Skeletal muscle satellite cell (primary cell): ENCODE measurements around the gene MRPL12.

ENCODE experiments used
- H3K27me3 ChIP-seq: 2 replicates; pipeline ENCODE4 v1.7.0; 2013; ENCODE audit warnings: low read length; ENCODE audit not compliant: control insufficient read depth, insufficient read depth
- H3K36me3 ChIP-seq: 2 replicates; pipeline ENCODE4 v1.7.0; 2013; ENCODE audit warnings: mild to moderate bottlenecking, control low read depth, low read length; ENCODE audit not compliant: insufficient read depth
- H3K4me1 ChIP-seq: 2 replicates; pipeline ENCODE4 v1.7.0; 2013; ENCODE audit warnings: low read length; ENCODE audit not compliant: control insufficient read depth, insufficient read depth
- H3K4me2 ChIP-seq: 2 replicates; pipeline ENCODE4 v1.7.0; 2013; ENCODE audit warnings: mild to moderate bottlenecking, low read length
- H3K4me3 ChIP-seq: 2 replicates; pipeline ENCODE4 v1.7.0; 2013; ENCODE audit warnings: low read length
- H3K9ac ChIP-seq: 2 replicates; pipeline ENCODE4 v1.7.0; 2013; ENCODE audit warnings: mild to moderate bottlenecking, low read depth, low read length, moderate library complexity
- H3K9me3 ChIP-seq: replicated peaks from 2 replicates; pipeline ENCODE4 v1.7.0; 2013; ENCODE audit warnings: mild to moderate bottlenecking, control low read depth, low read length

MRPL12 gene

DNA sequence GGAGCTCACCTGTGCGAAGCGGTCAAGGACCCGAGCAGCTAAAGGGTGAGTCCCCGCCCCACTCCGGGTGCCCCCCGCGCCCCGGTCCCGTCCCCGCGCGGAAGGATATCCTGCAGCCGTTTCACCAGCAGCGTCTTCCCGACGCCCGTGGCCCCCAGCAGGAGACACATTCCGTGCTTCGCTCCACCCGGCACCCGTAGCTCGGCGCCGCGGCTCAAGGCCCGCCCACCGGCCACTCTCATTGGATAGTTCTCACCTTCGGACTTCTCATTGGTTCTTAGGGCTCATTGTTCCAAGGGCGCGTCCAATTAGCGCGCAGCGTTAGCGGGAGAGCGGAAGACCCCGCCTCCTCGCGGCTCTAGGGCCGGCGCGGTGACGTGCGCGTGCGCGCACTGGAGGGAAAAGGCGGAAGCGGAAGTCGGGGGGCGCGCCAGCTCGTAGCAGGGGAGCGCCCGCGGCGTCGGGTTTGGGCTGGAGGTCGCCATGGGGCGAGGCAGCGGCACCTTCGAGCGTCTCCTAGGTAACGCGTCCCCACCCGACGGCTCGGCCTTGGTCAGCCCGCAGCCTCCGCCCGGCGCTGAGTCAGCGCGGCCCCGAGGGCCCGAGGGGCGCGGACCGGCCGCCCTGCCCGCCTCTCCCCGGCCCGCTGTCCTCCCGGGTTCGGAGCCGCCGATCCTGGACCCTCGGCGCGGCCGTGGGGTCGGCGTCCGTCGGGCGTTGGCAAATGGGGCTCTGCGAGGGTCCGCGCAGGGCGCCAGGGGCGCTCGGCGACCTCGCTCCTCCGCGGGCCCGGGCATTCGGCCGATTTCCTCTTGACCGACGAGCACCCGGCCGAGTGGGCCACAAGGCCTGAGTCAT is 19.4 kb upstream of the MRPL12 start, which contains the start of the genes ARL16 and HGS:
Gene ARL16, minus strand, starts transcription at position 214 of the 858 bp plus-strand sequence. Its CDS starts 44 bp downstream, at position 170.
Gene HGS, plus strand, starts transcription at position 428 of the 858 bp plus-strand sequence. Its CDS starts 56 bp downstream, at position 484.
- no peaks in the 10 kb centered on the region for H3K27me3 ChIP-seq
- peak within 1 kb of the TSS; percentile 95 for H3K4me2 ChIP-seq
- H3K4me3 ChIP-seq, result peak within 1 kb of the TSS; percentile 86
- H3K9ac ChIP-seq, result peak within 1 kb of the TSS; percentile 98
- peaks cover 32% of the 10 kb centered on the region for H3K4me1 ChIP-seq
- H3K36me3 ChIP-seq, result peaks cover 52% of the 10 kb centered on the region
- no peaks in the 10 kb centered on the region for H3K9me3 ChIP-seq

- H3K36me3 ChIP-seq, result peaks cover 59% of the 10 kb centered on the region
- H3K27me3 ChIP-seq, result no peaks in the 10 kb centered on the region
- H3K4me1 ChIP-seq, result peaks cover 32% of the 10 kb centered on the region
- H3K9me3 ChIP-seq, result no peaks in the 10 kb centered on the region
- H3K4me2 ChIP-seq, result peak overlapping the region; percentile 95
- peak overlapping the region; percentile 77 for H3K4me3 ChIP-seq
- H3K9ac ChIP-seq, result peak overlapping the region; percentile 98
Measured at GRCh38 chr17:81684442-81684911, 18.7 kb upstream of the MRPL12 start.

GRCh38 chr17:81685108-81685507 is 18.1 kb upstream of the MRPL12 start:
- Histone ChIP-seq H3K9me3 (no peaks in the 10 kb centered on the region), H3K27me3 (no peaks in the 10 kb centered on the region), H3K4me1 (peaks cover 32% of the 10 kb centered on the region), H3K36me3 (peaks cover 61% of the 10 kb centered on the region), H3K4me3 (peak overlapping the region; percentile 77), H3K9ac (peak overlapping the region; percentile 98), H3K4me2 (peak overlapping the region; percentile 95)

GRCh38 chr17:81686614-81687013 is 16.6 kb upstream of the MRPL12 start:
- H3K4me3 ChIP-seq, result no peak overlapping the region
- no peaks in the 10 kb centered on the region for H3K27me3 ChIP-seq
- no peaks in the 10 kb centered on the region for H3K9me3 ChIP-seq
- H3K4me1 ChIP-seq, result peaks cover 28% of the 10 kb centered on the region
- H3K4me2 ChIP-seq, result no peak overlapping the region
- H3K9ac ChIP-seq, result no peak overlapping the region
- peaks cover 66% of the 10 kb centered on the region for H3K36me3 ChIP-seq

GRCh38 chr17:81687770-81688541 is 15.2 kb upstream of the MRPL12 start:
- peaks cover 16% of the 10 kb centered on the region for H3K4me1 ChIP-seq
- H3K4me3 ChIP-seq, result no peak overlapping the region
- H3K4me2 ChIP-seq, result no peak overlapping the region
- H3K27me3 ChIP-seq, result no peaks in the 10 kb centered on the region
- H3K36me3 ChIP-seq, result peaks cover 77% of the 10 kb centered on the region
- no peaks in the 10 kb centered on the region for H3K9me3 ChIP-seq
- no peak overlapping the region for H3K9ac ChIP-seq

- H3K9me3 ChIP-seq, result no peaks in the 10 kb centered on the region
- H3K4me2 ChIP-seq, result no peak overlapping the region
- H3K4me1 ChIP-seq, result peaks cover 16% of the 10 kb centered on the region
- H3K27me3 ChIP-seq, result no peaks in the 10 kb centered on the region
- H3K9ac ChIP-seq, result no peak overlapping the region
- peaks cover 81% of the 10 kb centered on the region for H3K36me3 ChIP-seq
- H3K4me3 ChIP-seq, result no peak overlapping the region
Measured at GRCh38 chr17:81688616-81689015, 14.6 kb upstream of the MRPL12 start.

DNA sequence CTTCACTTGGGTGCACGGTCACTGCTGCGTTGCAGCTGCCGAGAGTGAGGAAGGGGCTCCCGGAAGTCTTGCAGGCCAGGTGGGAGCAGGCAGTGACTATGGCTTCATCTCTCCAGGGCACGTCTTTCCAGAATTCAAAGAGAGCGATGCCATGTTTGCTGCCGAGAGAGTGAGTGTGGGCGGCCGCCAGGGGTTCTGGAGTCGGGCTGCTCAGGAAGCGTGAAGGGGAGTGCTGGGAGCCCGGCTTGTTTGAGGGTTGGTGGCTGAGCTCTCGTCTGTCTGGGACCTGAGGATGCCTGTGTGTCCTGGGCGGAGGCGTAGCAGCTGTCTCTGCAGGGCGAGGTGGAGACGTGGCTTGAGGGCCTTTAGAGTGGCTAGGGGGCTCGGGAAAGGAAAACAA is 13.1 kb upstream of the MRPL12 start:
- H3K4me2 ChIP-seq, result no peak overlapping the region
- H3K4me1 ChIP-seq, result peaks cover 9% of the 10 kb centered on the region
- H3K4me3 ChIP-seq, result no peak overlapping the region
- H3K9me3 ChIP-seq, result no peaks in the 10 kb centered on the region
- no peaks in the 10 kb centered on the region for H3K27me3 ChIP-seq
- no peak overlapping the region for H3K9ac ChIP-seq
- peaks cover 96% of the 10 kb centered on the region for H3K36me3 ChIP-seq

DNA sequence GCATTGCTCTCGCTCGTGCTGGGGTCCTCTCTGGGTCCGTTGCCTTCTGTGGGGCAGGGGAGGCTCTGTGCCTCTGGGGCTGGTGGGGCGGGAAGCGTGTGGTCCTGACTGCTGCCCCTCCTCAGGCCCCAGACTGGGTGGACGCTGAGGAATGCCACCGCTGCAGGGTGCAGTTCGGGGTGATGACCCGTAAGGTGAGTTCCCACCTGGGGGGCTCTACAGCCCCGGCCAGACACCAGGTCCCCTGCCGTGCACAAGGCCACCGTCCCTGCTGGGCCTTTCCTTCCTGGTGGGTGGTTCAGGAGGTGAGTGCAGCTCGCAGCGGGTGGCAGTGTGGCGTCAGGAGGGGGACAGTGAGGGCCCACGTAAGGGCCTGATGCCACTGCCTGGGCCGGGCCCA is 12.6 kb upstream of the MRPL12 start:
- Histone ChIP-seq H3K27me3 (no peaks in the 10 kb centered on the region), H3K4me2 (no peak overlapping the region), H3K36me3 (peaks cover 97% of the 10 kb centered on the region), H3K4me1 (peaks cover 5% of the 10 kb centered on the region), H3K4me3 (no peak overlapping the region), H3K9me3 (no peaks in the 10 kb centered on the region), H3K9ac (no peak overlapping the region)

DNA sequence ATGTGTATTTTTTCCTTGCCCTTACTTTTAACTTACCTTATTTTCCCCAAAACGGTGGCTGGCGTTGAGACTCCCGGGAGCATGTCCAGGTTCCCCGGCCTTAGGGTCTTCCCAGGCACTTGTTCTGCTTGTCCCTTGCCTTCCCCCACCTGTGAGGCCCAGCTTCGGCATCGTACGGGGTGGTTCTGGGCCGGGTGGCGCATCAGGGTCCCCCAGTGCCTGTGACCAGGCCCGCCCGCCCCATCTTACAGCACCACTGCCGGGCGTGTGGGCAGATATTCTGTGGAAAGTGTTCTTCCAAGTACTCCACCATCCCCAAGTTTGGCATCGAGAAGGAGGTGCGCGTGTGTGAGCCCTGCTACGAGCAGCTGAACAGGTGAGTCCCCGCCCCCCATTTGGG is 12.0 kb upstream of the MRPL12 start:
- H3K36me3 ChIP-seq, result peaks cover 97% of the 10 kb centered on the region
- H3K4me3 ChIP-seq, result no peak overlapping the region
- no peak overlapping the region for H3K9ac ChIP-seq
- H3K27me3 ChIP-seq, result no peaks in the 10 kb centered on the region
- no peak overlapping the region for H3K4me2 ChIP-seq
- H3K4me1 ChIP-seq, result no peaks in the 10 kb centered on the region
- no peaks in the 10 kb centered on the region for H3K9me3 ChIP-seq

DNA sequence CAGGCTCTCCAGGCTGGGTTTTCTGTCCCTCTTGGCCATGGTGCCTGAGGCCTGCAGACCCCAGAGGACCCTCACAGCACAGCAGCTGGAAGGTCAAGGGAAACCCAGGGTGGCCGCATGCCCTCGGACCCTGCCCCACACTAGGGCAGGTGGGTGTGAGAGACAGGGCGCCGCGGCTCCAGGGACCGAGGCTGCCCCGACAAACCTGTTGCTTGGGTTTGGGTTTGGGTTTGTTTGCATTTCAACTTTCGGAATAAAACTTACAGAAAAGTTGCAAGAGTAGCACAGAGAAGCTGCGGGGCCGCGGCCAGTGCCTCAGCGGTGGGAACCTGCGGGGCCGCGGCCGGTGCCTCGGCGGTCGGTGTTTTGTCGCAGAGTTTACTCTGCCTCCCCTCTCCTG is 11.6 kb upstream of the MRPL12 start:
- no peaks in the 10 kb centered on the region for H3K27me3 ChIP-seq
- no peak overlapping the region for H3K4me2 ChIP-seq
- H3K36me3 ChIP-seq, result peaks cover 97% of the 10 kb centered on the region
- no peak overlapping the region for H3K9ac ChIP-seq
- H3K9me3 ChIP-seq, result no peaks in the 10 kb centered on the region
- H3K4me1 ChIP-seq, result no peaks in the 10 kb centered on the region
- H3K4me3 ChIP-seq, result no peak overlapping the region

GRCh38 chr17:81693509-81694210 is 9.5 kb upstream of the MRPL12 start:
- Histone ChIP-seq H3K4me2 (no peak overlapping the region), H3K4me3 (no peak overlapping the region), H3K9me3 (no peaks in the 10 kb centered on the region), H3K4me1 (no peaks in the 10 kb centered on the region), H3K36me3 (peaks cover 94% of the 10 kb centered on the region), H3K9ac (no peak overlapping the region), H3K27me3 (no peaks in the 10 kb centered on the region)
